T-helper 1 cell treated with Interleukin-12 subunit alpha and Interleukin-12 subunit beta and Interleukin-4 antibody, amounts not matched to agents 30 ng/mL and 1 ng/mL, for 36 hours (primary cell): ENCODE measurements around the gene S100A9. TPM values are rescaled to one million over a fixed set of nuclear protein-coding genes. Genes with fewer than 3 reads are reported as not detected.
"Not testable (repeated sequence)": the region's sequence is repeated elsewhere in the genome, so short reads cannot be mapped to it uniquely, and the experiment has no call there.

Source experiments
- intact Hi-C: fragments of 100-400 bp; cut with micrococcal nuclease; formaldehyde crosslinking; loops from one replicate; pipeline ENCODE4 v1.15.1; 2024
- total RNA-seq: library from RNA; stranded (reverse); gene quantifications from 2 replicates; pipeline ENCODE4 v1.2.3, GENCODE V29; 2022

Gene S100A9
- total RNA-seq, 1 donor from 2014 or later = 2.4 TPM

DNA sequence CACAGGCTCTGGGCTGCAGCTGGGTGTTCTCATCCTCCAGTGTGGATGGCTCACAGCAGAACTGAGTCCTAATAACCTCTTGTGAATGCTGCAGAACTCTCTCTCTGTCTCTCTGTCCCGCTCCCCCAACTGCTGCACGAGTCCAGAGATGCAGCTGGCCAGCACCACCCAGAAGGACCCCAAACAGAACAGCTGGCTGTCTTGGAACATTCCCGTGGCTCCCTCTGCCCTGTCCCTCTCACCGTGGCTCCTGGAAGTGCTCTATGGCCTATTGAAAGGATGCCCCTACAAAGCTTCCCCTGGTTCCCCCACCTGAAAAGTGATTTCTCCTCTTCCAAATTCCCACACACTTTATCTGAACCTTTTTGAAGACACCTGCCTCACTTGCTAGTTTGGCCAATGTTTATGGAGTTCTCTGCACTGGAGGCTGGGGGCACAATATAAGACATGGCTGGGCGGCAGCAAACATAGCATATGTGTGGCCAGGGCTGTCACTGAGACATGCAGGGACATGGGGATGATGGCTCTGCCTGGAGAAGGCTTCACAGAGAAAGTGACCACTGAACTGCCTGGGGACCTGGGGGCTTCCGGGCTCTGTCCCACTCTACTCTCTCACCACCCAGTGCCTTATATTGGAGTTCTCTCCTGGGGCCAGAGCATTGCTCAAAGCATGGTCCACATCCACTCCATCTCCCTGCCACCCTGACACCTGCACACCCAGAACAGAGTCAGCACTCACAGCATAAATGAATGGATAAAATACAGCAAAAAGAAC is 48.4 kb downstream of the S100A9 start:
- intact Hi-C loops = not testable (repeated sequence)

GRCh38 chr1:153407274-153407673 is 49.6 kb downstream of the S100A9 start:
- intact Hi-C loops = not testable (repeated sequence)

Other genes starting within 250 kb of the S100A9 start
- not detected in 2 replicates for gene SPRR2F, start 244.3 kb upstream of the S100A9 start, total RNA-seq
- not detected in 2 replicates for gene SPRR2G, start 207.0 kb upstream of the S100A9 start, total RNA-seq
- gene LELP1, start 154.4 kb upstream of the S100A9 start, total RNA-seq = not detected in 2 replicates
- not detected in 2 replicates for gene PRR9, start 140.3 kb upstream of the S100A9 start, total RNA-seq
- not detected in 2 replicates for gene LORICRIN, start 98.2 kb upstream of the S100A9 start, total RNA-seq
- not detected in 2 replicates for gene PGLYRP3, start 44.9 kb upstream of the S100A9 start, total RNA-seq
- gene PGLYRP4, start 9.0 kb upstream of the S100A9 start, total RNA-seq = not detected in 2 replicates
- not detected in 2 replicates for gene S100A12, start 17.8 kb downstream of the S100A9 start, total RNA-seq
- not detected in 2 replicates for gene S100A8, start 33.2 kb downstream of the S100A9 start, total RNA-seq
- gene S100A7A, start 58.7 kb downstream of the S100A9 start, total RNA-seq = not detected in 2 replicates
- not detected in 2 replicates for gene S100A7, start 102.8 kb downstream of the S100A9 start, total RNA-seq
- gene S100A6, start 178.1 kb downstream of the S100A9 start, total RNA-seq = 410 and 418 TPM in 2 replicates
- 2.6 and 3.9 TPM in 2 replicates for gene S100A5, start 183.1 kb downstream of the S100A9 start, total RNA-seq
- gene S100A4, start 188.0 kb downstream of the S100A9 start, total RNA-seq = 762 and 767 TPM in 2 replicates
- gene S100A3, start 191.4 kb downstream of the S100A9 start, total RNA-seq = 0.24 TPM in 1 of 2 replicates, not detected in the other
- gene S100A2, start 208.0 kb downstream of the S100A9 start, total RNA-seq = 0.78 TPM in 1 of 2 replicates, not detected in the other